Ascending aorta (tissue), 2 donors: ENCODE data around the gene KCNQ1. TPM values are rescaled to one million over a fixed set of nuclear protein-coding genes. Genes with fewer than 3 reads are reported as not detected.

Experiments used
- DNase-seq, 2 donors: peaks; one replicate each; pipeline ENCODE4 v3.0.0-alpha.2; 2019; ENCODE audit warnings: low spot score in 2 of 2
- H3K27ac ChIP-seq, 2 donors: fragments of 200-600 bp; sonication (generic); one replicate each; pipeline ENCODE4 v1.5.1; 2016 to 2017; ENCODE audit warnings: mild to moderate bottlenecking in 1 of 2
- H3K27me3 ChIP-seq: fragments of 200-600 bp; sonication (generic); one replicate; pipeline ENCODE4 v1.5.1; 2017
- H3K36me3 ChIP-seq, 2 donors: fragments of 200-600 bp; sonication (generic); one replicate each; pipeline ENCODE4 v1.5.1; 2016
- H3K4me1 ChIP-seq, 2 donors: fragments of 200-600 bp; sonication (generic); one replicate each; pipeline ENCODE4 v1.5.1; 2016 to 2017; ENCODE audit warnings: mild to moderate bottlenecking in 1 of 2
- H3K4me3 ChIP-seq, 2 donors: fragments of 200-600 bp; sonication (generic); one replicate each; pipeline ENCODE4 v1.5.1; 2016 to 2017; ENCODE audit warnings: mild to moderate bottlenecking in 1 of 2
- H3K9me3 ChIP-seq, 2 donors: fragments of 200-600 bp; sonication (generic); one replicate each; pipeline ENCODE4 v1.5.1; 2016
- CTCF ChIP-seq, 3 experiments: fragments of 200-600 bp in 2 of 3; fragments of 450-650 bp in 1 of 3; sonication (generic) in 2 of 3; IDR thresholded peaks; one replicate each; pipeline ENCODE4 v1.5.1; 2016 to 2019; ENCODE audit warnings: antibody characterized with exemption in 3 of 3, mild to moderate bottlenecking in 1 of 3, moderate library complexity in 1 of 3
- intact Hi-C: fragments of 100-400 bp; cut with DNase I; formaldehyde crosslinking; loops from one replicate; pipeline ENCODE4 v1.15.1; 2023
- total RNA-seq: library from RNA; depleted of rRNA; stranded (reverse); fragments of >200 nt; gene quantifications from one replicate; pipeline ENCODE4 v1.1.0, GENCODE V29; 2016

The KCNQ1 gene
- total RNA-seq, 1 donor from 2014 or later = 2.3 TPM

- H3K36me3 ChIP-seq = no peaks in the 10 kb centered on the region
- no peak overlapping the region for H3K27ac ChIP-seq
- H3K4me1 ChIP-seq = peaks cover 0 to 10% of the 10 kb centered on the region in 2 donors
- intact Hi-C loops = no loop called here
- TF ChIP-seq CTCF (IDR thresholded peaks at IDR 0.05) = no peak
- DNase-seq = no peak
- peaks cover 0 to 5% of the 10 kb centered on the region in 2 donors for H3K9me3 ChIP-seq
- H3K4me3 ChIP-seq = no peak overlapping the region
- no peaks in the 10 kb centered on the region for H3K27me3 ChIP-seq
These were observed 373.2 kb downstream of the KCNQ1 start for GRCh38 chr11:2818021-2818420.

- no peak for DNase-seq
- intact Hi-C loops = no loop called here
- no peaks in the 10 kb centered on the region for H3K36me3 ChIP-seq
- no peaks in the 10 kb centered on the region for H3K27me3 ChIP-seq
- H3K9me3 ChIP-seq = peaks cover 0 to 5% of the 10 kb centered on the region in 2 donors
- H3K4me1 ChIP-seq = peaks cover 0 to 10% of the 10 kb centered on the region in 2 donors
- H3K27ac ChIP-seq = no peak overlapping the region
- no peak for TF ChIP-seq CTCF (IDR thresholded peaks at IDR 0.05)
- no peak overlapping the region for H3K4me3 ChIP-seq
These were observed 373.7 kb downstream of the KCNQ1 start for GRCh38 chr11:2818503-2818902.

- no peaks in the 10 kb centered on the region for H3K36me3 ChIP-seq
- intact Hi-C loops = no loop called here
- DNase-seq = no peak
These were observed 374.5 kb downstream of the KCNQ1 start for GRCh38 chr11:2819316-2819715.

GRCh38 chr11:2820976-2821375 lies 376.2 kb downstream of the KCNQ1 start:
- intact Hi-C loops = no loop called here
- TF ChIP-seq CTCF (IDR thresholded peaks at IDR 0.05) = no peak
- Histone ChIP-seq H3K27me3 (no peaks in the 10 kb centered on the region), H3K27ac (no peak overlapping the region), H3K4me3 (no peak overlapping the region), H3K9me3 (peaks cover 0 to 5% of the 10 kb centered on the region in 2 donors), H3K4me1 (peaks cover 7 to 27% of the 10 kb centered on the region in 2 donors), H3K36me3 (no peaks in the 10 kb centered on the region)
- no peak for DNase-seq

More at GRCh38 chr11:2819316-2819715, 374.5 kb downstream of the KCNQ1 start:
- no peaks in the 10 kb centered on the region for H3K27me3 ChIP-seq
- TF ChIP-seq CTCF (IDR thresholded peaks at IDR 0.05) = no peak
- H3K4me3 ChIP-seq = no peak overlapping the region
- peaks cover 0 to 11% of the 10 kb centered on the region in 2 donors for H3K4me1 ChIP-seq
- H3K9me3 ChIP-seq = peaks cover 0 to 5% of the 10 kb centered on the region in 2 donors
- no peak overlapping the region for H3K27ac ChIP-seq

GRCh38 chr11:2821891-2822290 lies 377.1 kb downstream of the KCNQ1 start:
- intact Hi-C loops = no loop called here
- TF ChIP-seq CTCF (IDR thresholded peaks at IDR 0.05) = no peak
- H3K4me1 ChIP-seq = peaks cover 13 to 32% of the 10 kb centered on the region in 2 donors
- no peak overlapping the region for H3K4me3 ChIP-seq
- H3K36me3 ChIP-seq = no peaks in the 10 kb centered on the region
- peaks cover 0 to 5% of the 10 kb centered on the region in 2 donors for H3K9me3 ChIP-seq
- no peak for DNase-seq
- no peak overlapping the region for H3K27ac ChIP-seq
- H3K27me3 ChIP-seq = no peaks in the 10 kb centered on the region

GRCh38 chr11:2824851-2825250 lies 380.0 kb downstream of the KCNQ1 start:
- DNase-seq = no peak

More at GRCh38 chr11:2824851-2825250, 380.0 kb downstream of the KCNQ1 start:
- Histone ChIP-seq H3K27me3 (no peaks in the 10 kb centered on the region), H3K4me1 (peaks cover 13 to 28% of the 10 kb centered on the region in 2 donors), H3K4me3 (peak overlapping the region in 1 of 2 donors; percentile 40), H3K9me3 (no peaks in the 10 kb centered on the region), H3K27ac (peak overlapping the region; percentile 84 to 94), H3K36me3 (no peaks in the 10 kb centered on the region)
- no peak for TF ChIP-seq CTCF (IDR thresholded peaks at IDR 0.05)
- intact Hi-C loops = loop anchor here (2.0 to 5.0 kb wide), 4 partner anchors 33 to 963 kb away; partner anchors contain the start of genes KCNQ1OT1 and NAP1L4
